Osteocyte (in vitro differentiated cells): ENCODE measurements around the gene FLT1. TPM values are rescaled to one million over a fixed set of nuclear protein-coding genes. Genes with fewer than 3 reads are reported as not detected.

Experiments used
- DNase-seq: peaks from one replicate; pipeline ENCODE4 v3.0.0; 2021; ENCODE audit warnings: mixed read lengths; ENCODE audit not compliant: unreplicated experiment; ENCODE audit errors: extremely low spot score
- H3K27ac Mint-ChIP-seq: one replicate; pipeline ENCODE4 v1.8.0; 2021; ENCODE audit warnings: mild to moderate bottlenecking, mixed read lengths; ENCODE audit not compliant: unreplicated experiment
- H3K27me3 Mint-ChIP-seq: one replicate; pipeline ENCODE4 v1.8.0; 2021; ENCODE audit warnings: mixed read lengths; ENCODE audit not compliant: unreplicated experiment
- H3K36me3 Mint-ChIP-seq: one replicate; pipeline ENCODE4 v1.8.0; 2021; ENCODE audit warnings: mixed read lengths; ENCODE audit not compliant: unreplicated experiment
- H3K4me1 Mint-ChIP-seq: one replicate; pipeline ENCODE4 v1.8.0; 2021; ENCODE audit warnings: mixed read lengths; ENCODE audit not compliant: unreplicated experiment
- H3K4me3 Mint-ChIP-seq: one replicate; pipeline ENCODE4 v1.8.0; 2021; ENCODE audit warnings: mild to moderate bottlenecking, moderate library complexity, mixed read lengths; ENCODE audit not compliant: unreplicated experiment
- H3K9me3 Mint-ChIP-seq: one replicate; pipeline ENCODE4 v1.8.0; 2021; ENCODE audit warnings: mixed read lengths; ENCODE audit not compliant: unreplicated experiment
- CTCF ChIP-seq: fragments of 200-600 bp; sonication (generic); IDR thresholded peaks from 2 replicates; pipeline ENCODE4 v1.5.0; 2021; ENCODE audit warnings: antibody characterized with exemption, mild to moderate bottlenecking, moderate library complexity
- total RNA-seq: library from RNA; stranded (reverse); gene quantifications from 2 replicates; pipeline ENCODE4 v1.2.1, GENCODE V29; 2021

The FLT1 gene
- total RNA-seq, 1 donor from 2014 or later, result 3.4 TPM

DNA sequence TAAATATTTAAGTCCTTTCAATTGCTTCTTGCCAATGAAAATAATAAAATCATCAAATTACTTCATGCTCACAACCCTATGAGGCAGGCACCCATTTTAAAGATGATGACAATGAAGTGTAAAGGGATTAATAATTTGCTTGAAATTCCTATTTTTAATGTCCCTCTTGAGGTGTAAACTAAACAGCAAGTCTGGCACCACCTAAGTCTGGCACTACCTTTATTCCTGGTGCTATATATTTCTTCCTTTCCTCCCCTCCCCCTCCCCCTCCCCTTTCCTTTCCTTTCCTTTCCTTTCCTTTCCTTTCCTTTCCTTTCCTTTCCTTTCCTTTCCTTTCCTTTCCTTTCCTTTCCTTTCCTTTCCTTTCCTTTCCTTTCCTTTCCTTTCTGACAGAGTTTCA lies 42.2 kb downstream of the FLT1 start:
- no peak for TF ChIP-seq CTCF
- no peak overlapping the region for H3K4me3 Mint-ChIP-seq
- DNase-seq, result no peak
- H3K27me3 Mint-ChIP-seq, result no peaks in the 10 kb centered on the region
- peaks cover 32% of the 10 kb centered on the region for H3K4me1 Mint-ChIP-seq
- H3K9me3 Mint-ChIP-seq, result no peaks in the 10 kb centered on the region
- no peaks in the 10 kb centered on the region for H3K36me3 Mint-ChIP-seq
- no peak overlapping the region for H3K27ac Mint-ChIP-seq

GRCh38 chr13:28451482-28452217 lies 43.3 kb downstream of the FLT1 start:
- H3K27ac Mint-ChIP-seq, result peak overlapping the region; percentile 68
- H3K36me3 Mint-ChIP-seq, result no peaks in the 10 kb centered on the region
- no peaks in the 10 kb centered on the region for H3K9me3 Mint-ChIP-seq
- no peaks in the 10 kb centered on the region for H3K27me3 Mint-ChIP-seq
- DNase-seq, result no peak
- TF ChIP-seq CTCF, result no peak
- H3K4me3 Mint-ChIP-seq, result peak overlapping the region; percentile 61
- peaks cover 32% of the 10 kb centered on the region for H3K4me1 Mint-ChIP-seq

GRCh38 chr13:28449826-28450773 lies 44.8 kb downstream of the FLT1 start:
- Mint-ChIP-seq H3K4me3 (no peak overlapping the region), H3K9me3 (no peaks in the 10 kb centered on the region), H3K27ac (peak overlapping the region; percentile 66), H3K27me3 (no peaks in the 10 kb centered on the region), H3K4me1 (peaks cover 32% of the 10 kb centered on the region), H3K36me3 (no peaks in the 10 kb centered on the region)
- TF ChIP-seq CTCF, result no peak
- no peak for DNase-seq

GRCh38 chr13:28448651-28449358 lies 46.1 kb downstream of the FLT1 start:
- no peak for TF ChIP-seq CTCF
- no peak overlapping the region for H3K27ac Mint-ChIP-seq
- no peak overlapping the region for H3K4me3 Mint-ChIP-seq
- H3K4me1 Mint-ChIP-seq, result peaks cover 32% of the 10 kb centered on the region
- H3K36me3 Mint-ChIP-seq, result no peaks in the 10 kb centered on the region
- H3K27me3 Mint-ChIP-seq, result no peaks in the 10 kb centered on the region
- DNase-seq, result no peak
- H3K9me3 Mint-ChIP-seq, result peaks cover 3% of the 10 kb centered on the region
